NCI-H2171 treated with DMSO at 0.1 percent for 48 hours (cell line): ENCODE measurements around the gene PREX1.
A peak's percentile ranks its signal among the peaks of the same experiment; 100 is the strongest.
"Not testable (repeated sequence)": the region's sequence is repeated elsewhere in the genome, so short reads cannot be mapped to it uniquely, and the experiment has no call there.

Experiments
- DNase-seq: peaks from one replicate; lab custom pipeline; 2025; lab: John Stamatoyannopoulos, UW

PREX1 gene

DNA sequence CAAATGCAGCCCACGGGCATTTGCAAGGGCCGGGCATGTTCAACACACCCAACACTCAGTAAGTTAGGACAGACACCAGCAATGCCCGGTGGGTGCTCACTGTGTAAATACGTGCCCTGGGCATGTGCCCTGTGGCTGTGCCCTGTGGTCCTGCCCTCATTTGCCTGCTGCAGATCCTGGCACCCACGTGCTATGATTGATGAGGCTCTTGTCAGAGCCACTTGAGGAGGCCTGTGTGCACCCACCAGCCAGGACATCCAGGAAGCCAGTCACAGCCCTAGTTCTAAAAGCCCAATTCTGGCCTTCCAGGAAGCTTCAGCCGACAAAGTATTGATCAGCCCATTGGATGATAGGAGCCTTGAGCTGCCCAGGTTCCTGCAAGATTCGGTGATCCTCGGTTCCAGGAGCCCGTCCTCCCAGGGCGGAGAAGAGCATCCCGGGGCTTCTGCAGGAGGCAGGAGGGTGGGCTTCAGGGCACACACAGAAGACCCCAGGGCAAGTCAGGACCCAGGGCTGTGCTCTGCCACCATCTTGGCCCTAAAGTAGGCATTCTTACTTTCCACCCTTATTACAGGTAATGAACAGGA, 223.9 kb downstream of the PREX1 start:
- no peak for DNase-seq

DNA sequence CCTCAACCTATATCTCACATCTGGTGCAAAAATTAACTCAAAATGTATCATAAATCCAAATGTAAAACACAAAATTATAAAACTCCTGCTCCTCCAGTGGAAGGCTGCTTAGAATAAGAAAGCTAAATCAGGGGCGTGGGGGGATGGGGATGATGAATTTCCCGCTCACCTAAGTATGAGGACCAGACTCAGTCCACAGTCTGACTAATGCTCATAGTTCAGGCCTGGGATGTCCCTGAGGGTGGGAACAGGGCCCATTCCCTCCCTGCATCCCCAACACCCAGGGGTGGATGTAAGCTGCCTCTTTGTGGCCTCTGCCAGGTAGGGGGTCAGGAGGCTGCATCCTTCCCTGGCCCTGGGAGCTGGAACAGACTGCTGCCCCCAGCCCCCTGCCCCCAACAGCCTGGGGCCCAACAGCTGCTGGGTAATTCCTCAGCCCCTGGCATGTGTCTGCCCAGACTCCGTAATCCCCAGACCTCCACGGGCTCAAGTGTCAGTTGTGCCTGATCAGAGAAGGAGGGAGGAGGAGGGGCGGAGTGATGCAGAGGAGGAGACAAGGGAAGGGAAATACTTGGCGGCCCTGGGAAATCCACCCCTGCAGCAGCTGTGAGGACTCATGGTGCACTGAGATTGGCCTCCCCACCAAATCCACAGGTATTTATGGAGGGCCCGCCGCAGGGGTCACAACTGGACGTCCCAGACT, 224.5 kb downstream of the PREX1 start:
- peak; percentile 90 for DNase-seq

DNA sequence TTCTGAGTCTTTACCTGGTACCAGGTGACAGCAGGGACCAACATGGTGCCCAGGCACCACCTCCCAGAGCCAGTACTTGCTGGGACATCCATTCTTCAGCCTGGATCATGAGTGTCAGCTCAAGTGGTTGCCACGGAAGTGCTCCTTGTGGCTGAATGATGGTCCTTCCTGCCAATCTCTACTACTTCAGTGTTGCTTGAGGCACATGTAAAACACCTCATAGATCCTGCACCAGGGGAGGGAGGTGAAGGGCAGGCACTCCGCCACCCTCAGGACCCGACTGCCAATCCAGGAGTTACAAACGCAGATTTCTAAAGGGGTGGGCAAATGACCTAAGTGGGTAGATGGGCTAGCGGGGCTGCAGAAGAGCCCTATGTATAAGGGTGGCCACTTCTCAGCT, 226.0 kb downstream of the PREX1 start:
- DNase-seq, result no peak

DNA sequence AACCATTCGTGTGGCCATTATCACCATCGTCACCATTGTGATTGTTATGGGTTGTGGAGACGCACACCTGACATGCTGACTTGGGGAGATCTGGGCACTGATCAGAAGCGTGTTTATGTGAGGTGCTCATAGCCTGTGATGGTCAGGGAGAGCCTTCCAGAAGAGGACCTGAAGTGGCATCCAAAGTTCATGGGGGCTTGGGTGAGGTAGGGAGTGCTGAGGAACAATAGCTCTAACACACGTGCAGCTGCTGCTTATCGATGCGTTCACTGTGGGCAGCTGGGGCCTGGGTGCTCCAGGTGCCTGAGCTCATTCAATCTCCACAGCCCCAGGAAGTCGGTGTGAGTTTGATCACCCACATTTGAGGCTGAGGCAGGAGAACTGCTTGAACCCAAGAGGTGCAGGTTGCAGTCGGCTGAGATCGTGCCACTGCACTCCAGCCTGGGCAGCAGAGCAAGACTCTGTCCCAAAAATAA, 227.3 kb downstream of the PREX1 start:
- peak; percentile 54 for DNase-seq

DNA sequence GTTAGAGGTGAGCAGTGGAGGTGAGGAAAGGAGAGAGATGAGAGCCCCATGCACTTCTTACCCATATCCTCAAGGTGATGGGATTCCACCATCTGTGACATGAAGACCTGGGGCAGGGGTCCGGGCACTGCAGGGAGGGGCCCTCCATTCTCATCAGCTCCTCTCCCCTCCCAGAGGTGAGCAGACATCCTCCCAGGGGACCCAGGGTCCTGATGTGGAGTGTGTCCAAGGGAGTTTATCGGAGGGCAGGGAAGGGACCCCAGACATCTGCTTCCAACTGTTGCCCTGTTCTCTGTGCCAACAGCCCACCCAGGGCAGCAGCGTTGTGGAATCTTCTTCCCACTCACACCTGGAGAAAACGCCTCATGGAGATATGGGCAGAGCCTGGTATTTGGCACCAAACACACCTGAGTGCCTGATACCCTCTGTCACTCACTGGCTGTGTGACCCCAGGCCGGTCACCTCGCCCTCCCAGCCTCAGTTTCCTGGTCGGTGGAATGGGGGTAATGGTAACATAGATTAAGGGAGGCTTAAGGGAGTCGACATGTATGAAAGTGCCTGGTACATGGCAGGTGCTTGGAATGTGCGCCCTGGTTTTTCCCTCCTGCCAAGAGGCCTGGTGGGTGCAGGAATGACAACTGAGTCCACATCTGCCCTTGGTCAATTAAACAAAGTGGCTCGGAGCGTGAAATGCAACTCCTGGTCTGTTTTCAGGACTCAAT, 227.9 kb downstream of the PREX1 start:
- DNase-seq, result no peak

DNA sequence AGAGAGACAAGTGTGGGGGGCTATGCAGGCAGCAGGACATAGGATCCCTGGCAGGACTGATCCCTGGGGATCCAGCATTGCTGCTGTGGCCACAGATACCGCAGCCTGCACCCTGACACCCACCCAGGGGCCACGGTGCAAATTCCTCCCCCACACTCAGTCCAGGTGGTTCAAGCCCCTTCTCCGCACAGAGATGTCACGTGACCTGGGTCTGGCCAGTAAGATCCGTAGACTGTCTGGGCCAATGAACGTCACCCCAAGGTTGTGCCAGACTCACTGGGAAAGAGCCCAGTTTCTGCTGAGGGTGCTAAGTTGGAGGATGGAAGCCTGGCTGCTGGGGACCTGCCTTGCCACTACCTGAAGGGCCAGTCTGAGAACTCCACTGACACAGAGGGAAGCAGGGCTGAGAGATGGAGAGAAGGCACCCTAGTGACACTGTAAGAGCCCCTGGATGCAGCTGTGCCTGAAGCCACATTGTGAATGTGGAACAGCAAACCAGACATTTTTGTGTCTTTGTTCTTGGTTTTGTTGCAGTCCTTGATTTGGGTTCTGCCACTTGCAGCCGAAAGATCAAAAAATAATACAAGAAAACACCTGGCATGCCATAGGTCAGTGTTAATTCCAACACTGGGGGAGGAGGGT, 228.6 kb downstream of the PREX1 start:
- no peak for DNase-seq

DNA sequence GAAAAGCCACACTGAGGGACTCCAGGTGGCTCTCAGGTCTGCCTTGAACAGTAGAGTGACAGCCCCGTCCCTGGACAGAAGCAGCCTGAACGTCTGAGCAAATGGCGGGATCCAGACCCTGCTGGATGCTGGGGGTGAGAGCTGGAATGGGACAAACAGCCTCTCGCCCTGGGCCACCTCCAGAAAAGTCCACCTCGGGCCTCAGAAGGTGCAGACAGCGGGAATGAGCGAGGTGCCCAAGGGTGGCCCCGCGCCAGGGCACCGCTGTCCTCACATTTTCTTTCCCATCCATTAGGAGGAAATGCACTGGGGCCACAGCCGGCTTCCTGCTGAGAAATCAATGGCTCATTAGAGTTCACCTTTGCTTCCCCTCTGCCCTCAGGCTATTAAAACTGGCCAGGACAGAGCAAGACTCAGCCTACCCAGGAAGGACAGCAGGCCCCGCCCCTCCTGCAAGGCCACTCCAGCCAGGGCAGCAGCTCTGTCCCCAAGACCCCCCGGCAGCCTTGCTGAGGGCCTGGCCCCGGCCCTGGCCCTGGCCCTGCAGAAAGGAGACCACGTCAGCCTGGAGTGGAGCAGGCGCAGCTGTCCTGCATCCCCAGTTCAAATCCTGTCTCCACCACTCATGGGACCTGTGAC, 229.4 kb downstream of the PREX1 start:
- not testable (repeated sequence) for DNase-seq

DNA sequence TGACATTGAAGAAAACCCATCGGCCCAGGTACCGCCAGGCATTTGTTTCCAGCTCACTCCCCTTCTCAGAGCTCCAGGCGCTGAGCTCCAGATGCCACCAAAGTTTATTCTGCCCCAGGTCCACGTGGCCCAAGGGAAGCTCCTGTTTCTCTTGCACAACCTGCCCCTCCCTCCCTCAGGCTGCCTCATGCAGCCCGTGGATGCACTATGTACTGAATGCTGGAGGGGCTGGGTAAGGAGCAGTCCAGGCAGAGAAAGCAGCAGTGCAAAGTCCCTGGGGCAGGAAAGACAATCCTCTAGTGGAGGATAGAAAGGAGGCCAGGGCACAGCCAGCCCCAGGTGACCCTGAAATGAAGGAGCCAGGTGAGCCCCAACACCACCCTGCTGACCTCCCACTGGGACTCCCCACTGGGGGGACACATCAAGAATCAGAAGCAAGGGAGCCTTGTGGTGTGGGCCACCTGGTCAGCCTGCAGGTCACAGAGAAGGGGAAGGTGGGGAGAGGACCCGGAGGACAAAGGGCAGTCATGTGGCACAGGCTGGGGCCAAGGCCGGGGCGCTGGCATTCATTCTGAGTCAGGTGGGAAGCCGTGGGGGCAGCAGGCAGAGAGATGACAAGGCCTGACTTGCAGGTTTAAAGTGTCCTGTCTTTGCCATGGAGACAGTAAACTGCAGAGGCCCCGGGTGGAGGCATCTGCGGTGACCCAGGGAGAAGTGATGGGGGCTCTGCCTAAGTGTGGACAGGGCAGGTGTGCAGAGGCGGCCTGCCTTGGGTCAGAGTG, 230.1 kb downstream of the PREX1 start:
- peak; percentile 80 for DNase-seq

DNA sequence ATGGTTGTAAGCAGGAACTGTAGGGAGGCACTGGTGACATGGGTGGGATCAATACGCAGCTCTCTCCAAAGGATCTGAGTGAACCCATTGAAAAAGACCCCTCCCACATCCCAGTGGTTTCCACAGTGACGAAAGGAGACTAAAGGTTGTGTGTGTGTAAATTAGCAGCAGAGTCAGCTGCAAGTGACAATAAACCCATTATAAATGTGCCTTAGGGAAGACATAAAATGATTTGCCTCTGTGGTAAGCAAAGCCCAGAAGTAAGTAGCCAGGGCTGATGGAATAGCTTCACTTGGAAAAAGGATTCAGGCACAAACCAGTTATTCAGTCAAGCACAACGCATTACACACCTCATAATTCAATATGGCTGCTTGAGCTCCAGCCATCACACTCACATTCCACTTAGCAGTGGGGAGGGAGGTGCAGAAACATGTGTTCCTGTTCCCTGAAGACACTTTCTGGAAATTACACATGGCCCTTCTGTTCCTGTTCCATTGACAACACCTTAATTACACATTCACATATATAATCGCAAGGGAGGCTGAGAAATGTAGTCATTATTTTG, 231.4 kb downstream of the PREX1 start:
- no peak for DNase-seq

DNA sequence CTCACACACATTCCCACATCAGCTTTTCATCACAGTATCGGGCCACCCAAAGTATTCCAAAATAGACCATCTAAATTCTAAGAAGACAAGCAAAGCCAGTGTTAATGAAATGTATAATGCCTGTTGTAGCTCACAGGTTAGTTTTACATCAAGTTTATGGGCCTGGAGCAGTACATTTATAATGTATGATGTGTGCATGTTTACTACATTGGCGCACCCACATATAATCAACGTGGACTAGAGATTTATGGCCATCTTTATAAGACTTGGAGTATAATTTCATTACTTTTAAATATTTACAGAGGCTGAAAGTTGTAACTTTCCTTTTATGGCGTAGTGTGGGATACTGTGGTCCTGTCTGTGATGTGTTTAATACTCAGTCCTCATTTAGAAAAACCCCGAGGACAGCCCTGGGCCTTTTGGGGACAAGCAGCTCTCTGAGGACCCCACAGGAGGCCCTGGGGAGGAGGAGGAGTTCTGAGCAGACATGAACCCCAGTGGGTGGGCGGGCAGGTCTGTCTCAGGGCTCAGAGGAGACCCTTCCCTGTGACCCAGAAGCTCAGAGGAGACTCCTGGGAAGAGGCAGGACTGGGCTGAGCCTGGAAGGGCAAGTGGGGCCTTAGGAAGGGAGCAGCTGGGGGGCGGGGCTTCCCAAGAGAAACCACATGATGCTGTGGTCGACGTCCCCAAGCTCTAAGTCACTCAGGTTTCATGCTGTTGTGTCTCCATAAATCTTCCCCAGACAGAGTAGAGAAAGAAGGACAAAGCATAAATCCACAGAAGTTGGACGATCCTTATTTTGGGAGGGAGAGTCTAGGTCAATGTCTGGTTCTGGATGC, 232.1 kb downstream of the PREX1 start:
- no peak for DNase-seq

DNA sequence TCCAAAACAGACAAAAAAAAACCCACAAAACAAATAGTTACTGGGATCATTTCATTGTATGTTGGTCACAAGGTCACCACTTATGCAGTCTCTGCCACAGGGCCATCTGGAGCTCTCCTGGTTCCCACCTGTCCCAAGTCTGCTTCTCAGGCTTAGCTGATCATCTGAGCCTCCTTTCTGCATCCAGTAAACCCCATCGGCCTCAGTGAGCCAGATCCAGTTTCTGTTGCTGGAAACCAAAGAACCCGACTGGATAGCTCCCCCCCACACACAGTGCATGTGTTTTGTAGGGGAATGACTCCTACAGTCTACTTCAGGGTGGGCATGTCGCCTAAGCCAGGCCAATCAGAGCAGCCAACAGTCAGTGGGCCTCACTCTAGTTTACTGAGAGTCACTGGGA, 233.3 kb downstream of the PREX1 start:
- DNase-seq, result peak; percentile 74

DNA sequence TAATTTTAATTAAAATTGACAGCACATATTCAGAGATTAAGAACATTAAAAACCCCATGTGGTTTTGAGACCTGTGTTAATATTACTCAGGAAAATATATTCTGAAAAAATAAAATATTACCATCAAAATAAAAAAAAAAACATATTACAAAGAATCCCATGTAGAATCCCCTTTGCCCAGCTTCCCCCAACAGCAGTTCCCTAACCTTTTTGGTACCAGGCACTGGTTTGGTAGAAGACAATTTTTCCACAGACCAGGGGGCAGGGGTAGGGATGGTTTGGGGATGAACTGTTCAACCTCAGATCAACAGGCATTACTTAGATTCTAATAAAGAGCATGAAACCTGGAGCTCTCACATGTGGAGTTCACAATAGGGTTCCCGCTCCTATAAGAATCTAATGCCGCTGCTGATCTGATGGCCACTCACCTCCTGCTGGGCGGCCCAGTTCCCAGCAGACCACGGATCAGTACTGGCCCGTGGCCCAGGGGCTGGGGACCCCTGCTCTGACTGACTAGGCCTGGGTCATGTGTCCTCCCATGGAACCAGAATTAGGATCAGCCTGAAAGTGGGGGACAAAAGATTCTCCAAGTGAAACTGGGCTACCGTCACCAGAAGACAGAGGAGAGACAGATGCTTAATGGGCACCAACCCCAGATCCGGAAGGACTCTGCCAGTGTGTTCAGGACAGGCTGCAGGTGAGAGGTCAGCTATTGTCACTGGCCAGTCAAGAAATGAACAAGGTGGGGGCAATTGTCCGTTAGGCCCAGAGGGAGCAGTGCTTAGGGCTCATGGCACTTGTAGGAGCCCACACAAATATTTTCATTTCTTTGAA, 235.5 kb downstream of the PREX1 start:
- DNase-seq, result no peak

DNA sequence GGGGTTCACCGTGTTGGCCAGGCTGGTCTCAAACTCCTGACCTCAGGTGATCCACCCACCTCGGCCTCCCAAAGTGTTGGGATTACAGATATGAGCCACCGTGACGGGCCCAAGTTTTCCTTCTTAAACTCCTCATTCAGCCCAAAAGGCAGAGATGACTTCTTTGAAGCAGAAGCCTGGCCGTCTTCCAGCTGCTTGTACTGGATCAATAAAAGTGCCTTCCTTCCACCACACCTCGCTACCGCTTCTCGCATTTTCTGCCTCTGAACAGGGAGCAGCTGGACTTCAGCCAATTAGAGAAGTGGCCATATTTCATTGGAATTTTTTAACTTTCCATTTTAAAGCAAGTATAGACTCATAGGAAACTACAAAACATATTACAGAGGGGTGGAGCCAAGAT, 241.1 kb downstream of the PREX1 start:
- peak; percentile 83 for DNase-seq

DNA sequence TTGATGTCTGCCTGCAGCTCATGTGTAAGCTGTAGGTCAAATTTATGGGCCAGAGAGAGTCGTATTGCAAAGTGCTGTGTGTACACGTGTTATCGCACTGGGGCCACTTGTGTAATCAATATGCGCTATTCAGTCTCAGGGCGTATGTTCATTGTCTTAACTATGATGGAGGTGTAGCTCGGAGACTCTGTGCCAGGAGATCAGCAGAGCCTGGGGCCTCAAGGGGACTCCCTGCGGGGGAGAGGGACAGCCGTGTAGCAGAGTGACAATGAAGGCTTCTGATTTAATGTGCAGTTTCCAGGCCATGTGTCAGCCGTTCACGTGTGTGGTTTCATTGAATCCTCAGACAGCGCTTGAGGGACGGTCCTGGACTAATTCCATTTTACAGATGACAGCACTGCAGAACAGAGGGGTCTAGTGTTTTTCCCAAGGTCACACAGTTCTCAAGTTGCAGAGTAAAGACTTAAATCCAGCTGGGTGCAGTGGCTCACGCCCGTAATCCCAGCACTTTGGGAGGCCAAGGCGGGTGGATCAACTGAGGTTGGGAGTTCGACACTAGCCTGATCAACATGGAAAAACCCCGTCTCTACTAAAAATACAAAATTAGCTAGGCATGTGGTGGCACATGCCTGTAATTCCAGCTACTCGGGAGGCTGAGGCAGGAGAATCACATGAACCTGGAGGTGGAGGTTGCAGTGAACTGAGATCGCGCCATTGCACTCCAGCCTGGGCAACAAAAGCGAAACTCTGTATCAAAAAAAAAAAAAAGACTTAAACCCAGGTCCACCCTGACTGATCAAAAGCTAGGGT, 242.5 kb downstream of the PREX1 start:
- peak; percentile 87 for DNase-seq

DNA sequence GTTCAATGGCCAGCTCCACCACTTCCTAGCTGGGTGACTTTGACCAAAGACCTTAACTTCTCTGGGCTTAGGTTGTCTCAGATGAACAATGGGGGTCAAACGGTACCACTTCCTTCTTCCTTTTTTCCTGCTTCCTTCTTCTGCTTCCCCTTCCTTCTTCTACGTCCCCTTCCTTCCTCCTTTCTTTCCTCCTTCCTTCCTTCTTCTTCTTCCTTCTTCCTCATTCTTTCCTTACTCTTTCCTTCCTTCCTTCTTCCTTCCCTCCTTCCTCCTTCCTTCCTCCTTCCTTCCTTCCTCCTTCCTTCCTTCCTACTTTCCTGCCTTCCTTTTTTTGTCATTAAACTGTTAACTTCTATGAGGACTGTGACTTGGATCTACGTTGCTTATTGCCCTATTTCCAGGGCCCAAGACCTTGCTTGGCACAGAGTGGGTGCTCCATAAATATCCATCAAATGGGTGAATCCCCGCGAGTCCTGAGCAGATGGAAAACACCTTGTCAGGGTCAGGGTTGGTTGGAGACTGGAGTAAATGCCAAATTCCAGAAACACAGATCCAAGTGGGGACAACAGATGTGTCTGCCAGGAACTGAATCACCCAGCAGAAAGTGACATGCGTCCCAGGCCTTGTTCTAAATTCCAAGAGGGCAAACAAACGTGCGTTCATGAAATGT, 243.3 kb downstream of the PREX1 start:
- DNase-seq, result peak; percentile 87

DNA sequence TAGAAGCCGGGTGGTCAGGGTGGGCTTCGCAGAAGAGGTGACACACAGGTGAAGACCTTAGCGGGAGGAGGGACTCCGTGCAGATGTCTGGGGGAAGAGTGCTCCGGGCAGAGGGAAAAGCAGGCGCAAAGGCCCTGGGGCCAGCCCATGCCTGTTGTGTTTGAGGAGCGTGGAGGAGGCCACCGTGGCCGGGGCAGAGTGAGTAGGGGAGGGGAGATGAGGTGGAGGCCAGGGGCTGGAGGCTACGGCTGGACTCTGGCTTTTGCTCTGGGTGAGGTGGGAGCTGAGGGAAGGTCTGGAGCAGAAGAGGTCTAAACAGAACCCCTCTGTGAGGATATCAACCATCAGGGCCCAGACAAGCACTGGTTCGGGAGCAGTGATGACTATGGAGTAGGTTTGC, 244.0 kb downstream of the PREX1 start:
- DNase-seq, result no peak

DNA sequence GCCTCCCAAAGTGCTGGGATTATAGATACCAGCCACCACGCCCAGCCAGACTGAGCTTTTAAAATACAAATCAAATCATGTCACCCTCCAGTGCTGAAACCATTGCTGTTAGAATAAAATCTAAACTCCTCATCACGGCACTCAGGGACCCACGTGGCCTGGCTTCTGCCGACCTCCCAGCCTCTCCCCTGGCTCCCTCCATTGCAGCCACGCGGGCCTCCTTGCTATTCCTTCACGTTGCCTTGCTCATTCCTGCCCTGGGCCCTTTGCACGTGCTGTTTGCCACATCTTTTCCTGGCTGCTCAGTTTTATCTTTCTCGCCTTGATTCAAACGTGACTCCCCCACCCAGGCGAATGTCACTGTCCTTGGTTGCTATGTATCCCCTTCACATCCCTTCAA, 244.6 kb downstream of the PREX1 start:
- no peak for DNase-seq

DNA sequence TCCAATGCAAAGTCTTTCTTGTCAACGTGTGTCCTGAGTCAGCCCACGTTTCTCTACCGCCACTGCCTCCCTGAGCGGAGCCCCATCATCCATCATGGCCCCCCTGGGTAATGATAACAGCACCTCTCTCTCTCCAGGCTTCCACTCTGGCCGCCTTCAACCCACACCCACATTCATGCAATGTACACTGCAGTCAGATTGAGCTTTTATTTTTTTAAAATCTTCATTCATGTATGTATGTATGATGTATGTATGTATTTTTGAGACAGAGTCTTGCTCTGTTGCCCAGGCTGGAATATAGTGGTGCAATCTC, 245.2 kb downstream of the PREX1 start:
- DNase-seq, result no peak
